GM12878 (cell line): ENCODE measurements around the gene FLT3LG. TPM values are rescaled to one million over a fixed set of nuclear protein-coding genes. Genes with fewer than 3 reads are reported as not detected.

Experiments used
- CEBPB ChIP-seq, 2 experiments: fragments of 150-350 bp in 1 of 2; IDR thresholded peaks; 2 replicates each; pipeline ENCODE4 v1.6.1; 2012 to 2014; ENCODE audit warnings: low read depth in 2 of 2, low read length in 2 of 2, borderline replicate concordance in 1 of 2, inconsistent platforms in 1 of 2
- EGR1 ChIP-seq, 2 experiments: IDR thresholded peaks; 1 replicate in 1 of 2; 2 replicates in 1 of 2; pipeline ENCODE4 v1.6.1; 2011 to 2012; ENCODE audit warnings: low read depth in 2 of 2, low read length in 2 of 2, borderline replicate concordance in 1 of 2, mild to moderate bottlenecking in 1 of 2, moderate library complexity in 1 of 2
- NFXL1 ChIP-seq: fragments of 450-650 bp; IDR thresholded peaks from 2 replicates; pipeline ENCODE4 v1.6.1; 2017; ENCODE audit warnings: antibody characterized with exemption, mild to moderate bottlenecking, borderline replicate concordance
- POLR2A ChIP-seq: IDR thresholded peaks from 2 replicates; pipeline ENCODE4 v1.6.1; 2011; ENCODE audit warnings: low read depth, mild to moderate bottlenecking, low read length
- STAT1 ChIP-seq: fragments of 450-650 bp; conservative IDR thresholded peaks from 2 replicates; pipeline ENCODE4 v1.6.1; 2014; ENCODE audit warnings: antibody characterized with exemption, mild to moderate bottlenecking
- TAF1 ChIP-seq: IDR thresholded peaks from 2 replicates; pipeline ENCODE4 v1.6.1; 2011; ENCODE audit warnings: mild to moderate bottlenecking, low read depth, low read length, borderline replicate concordance
- polyA plus RNA-seq, 11 experiments: library from polyadenylated mRNA; depleted of rRNA in 4 of 11; unstranded in 6 of 11; stranded (reverse) in 5 of 11; fragments of >200 nt; fragmentation: Nextera tagmentation in 4 of 11; fragmentation: Illumina TruSeq in 1 of 11; extraction: Ambion mirVana in 4 of 11; extraction: Trizol in 1 of 11; gene quantifications; 1 replicate in 1 of 11; 2 replicates in 10 of 11; pipeline versions ENCODE4 v1.2.1 to v1.2.3, GENCODE V29; 2011 to 2016; ENCODE audit warnings: inconsistent platforms in 2 of 11, missing spikeins in 2 of 11, low read depth in 1 of 11
- total RNA-seq, 4 experiments: library from RNA; depleted of rRNA in 3 of 4; stranded (reverse); fragments of >200 nt in 3 of 4; fragmentation: Illumina TruSeq in 1 of 4; extraction: Trizol in 1 of 4; gene quantifications; 2 replicates each; pipeline versions ENCODE4 v1.2.1 to v1.2.3, GENCODE V29; 2013 to 2021
- TF ChIP-seq, protein P1 (sequence below): IDR thresholded peaks from 2 replicates; pipeline ENCODE4 v1.6.1; 2011; ENCODE audit warnings: borderline replicate concordance, low read depth, mild to moderate bottlenecking, moderate library complexity, low read length; ENCODE audit not compliant: insufficient read depth, poor library complexity, severe bottlenecking
- TF ChIP-seq, protein P2 (sequence below): IDR thresholded peaks from 2 replicates; pipeline ENCODE4 v1.6.1; 2011; ENCODE audit warnings: low read depth, low read length, improper control_type of control experiment, borderline replicate concordance

Gene FLT3LG
- total and polyA plus RNA-seq, 10 of the 15 experiments (the other 5 are each of a cell fraction or from before 2014, with no cell fraction given): 0.68 to 13.1 (median 4.3) TPM

DNA sequence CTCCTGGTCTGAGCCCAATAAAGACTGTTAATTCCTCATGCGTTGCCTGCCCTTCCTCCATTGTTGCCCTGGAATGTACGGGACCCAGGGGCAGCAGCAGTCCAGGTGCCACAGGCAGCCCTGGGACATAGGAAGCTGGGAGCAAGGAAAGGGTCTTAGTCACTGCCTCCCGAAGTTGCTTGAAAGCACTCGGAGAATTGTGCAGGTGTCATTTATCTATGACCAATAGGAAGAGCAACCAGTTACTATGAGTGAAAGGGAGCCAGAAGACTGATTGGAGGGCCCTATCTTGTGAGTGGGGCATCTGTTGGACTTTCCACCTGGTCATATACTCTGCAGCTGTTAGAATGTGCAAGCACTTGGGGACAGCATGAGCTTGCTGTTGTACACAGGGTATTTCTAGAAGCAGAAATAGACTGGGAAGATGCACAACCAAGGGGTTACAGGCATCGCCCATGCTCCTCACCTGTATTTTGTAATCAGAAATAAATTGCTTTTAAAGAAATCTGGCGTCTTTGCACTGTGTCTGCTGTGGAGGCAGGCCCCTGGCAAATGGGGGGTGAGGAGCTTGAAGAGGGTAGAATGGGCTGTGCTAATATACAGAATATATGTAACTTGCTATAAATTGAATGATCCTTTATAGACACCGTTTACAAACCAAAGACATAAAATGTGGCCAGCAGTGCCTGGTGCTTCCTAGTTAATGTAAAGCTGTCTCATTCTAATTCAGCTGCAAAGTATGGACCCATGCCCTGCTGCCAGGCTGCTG lies 18.0 kb downstream of the FLT3LG start (continued):
- TF ChIP-seq, protein P1, sequence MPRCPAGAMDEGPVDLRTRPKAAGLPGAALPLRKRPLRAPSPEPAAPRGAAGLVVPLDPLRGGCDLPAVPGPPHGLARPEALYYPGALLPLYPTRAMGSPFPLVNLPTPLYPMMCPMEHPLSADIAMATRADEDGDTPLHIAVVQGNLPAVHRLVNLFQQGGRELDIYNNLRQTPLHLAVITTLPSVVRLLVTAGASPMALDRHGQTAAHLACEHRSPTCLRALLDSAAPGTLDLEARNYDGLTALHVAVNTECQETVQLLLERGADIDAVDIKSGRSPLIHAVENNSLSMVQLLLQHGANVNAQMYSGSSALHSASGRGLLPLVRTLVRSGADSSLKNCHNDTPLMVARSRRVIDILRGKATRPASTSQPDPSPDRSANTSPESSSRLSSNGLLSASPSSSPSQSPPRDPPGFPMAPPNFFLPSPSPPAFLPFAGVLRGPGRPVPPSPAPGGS: no peak
- no peak for TF ChIP-seq CEBPB (IDR thresholded peaks at IDR 0.05; ENCODE audit: borderline replicate concordance in 1 of 2, low read depth in 2 of 2, low read length in 2 of 2)
- no peak for TF ChIP-seq EGR1 (IDR thresholded peaks at IDR 0.05; ENCODE audit: borderline replicate concordance in 1 of 2, low read depth in 2 of 2, low read length in 2 of 2)
- TF ChIP-seq NFXL1: no peak
- TF ChIP-seq POLR2A: no peak
- no peak for TF ChIP-seq TAF1
- TF ChIP-seq, protein P2, sequence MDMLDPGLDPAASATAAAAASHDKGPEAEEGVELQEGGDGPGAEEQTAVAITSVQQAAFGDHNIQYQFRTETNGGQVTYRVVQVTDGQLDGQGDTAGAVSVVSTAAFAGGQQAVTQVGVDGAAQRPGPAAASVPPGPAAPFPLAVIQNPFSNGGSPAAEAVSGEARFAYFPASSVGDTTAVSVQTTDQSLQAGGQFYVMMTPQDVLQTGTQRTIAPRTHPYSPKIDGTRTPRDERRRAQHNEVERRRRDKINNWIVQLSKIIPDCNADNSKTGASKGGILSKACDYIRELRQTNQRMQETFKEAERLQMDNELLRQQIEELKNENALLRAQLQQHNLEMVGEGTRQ: no peak
- TF ChIP-seq STAT1: no peak
